Peyer's patch (tissue), 4 donors: ENCODE data around the gene MEF2A.

ENCODE experiments used
- CTCF ChIP-seq, 6 experiments: fragments of 450-650 bp in 4 of 6; fragments of 200-600 bp in 2 of 6; sonication (generic) in 1 of 6; IDR thresholded peaks; one replicate each; pipeline ENCODE4 v1.5.1; 2017 to 2019; ENCODE audit warnings: antibody characterized with exemption in 6 of 6, mild to moderate bottlenecking in 3 of 6, moderate library complexity in 1 of 6
- POLR2A ChIP-seq, 2 donors: fragments of 450-650 bp; IDR thresholded peaks; one replicate each; pipeline ENCODE4 v1.5.1; 2017; ENCODE audit warnings: antibody characterized with exemption in 2 of 2, mild to moderate bottlenecking in 2 of 2, moderate library complexity in 2 of 2

- TF ChIP-seq CTCF (IDR thresholded peaks at IDR 0.05) = no peak
- TF ChIP-seq POLR2A (IDR thresholded peaks at IDR 0.05) = no peak
Observed at GRCh38 chr15:99594916-99595315, 29.1 kb downstream of the MEF2A start.
